Skeletal muscle cell (primary cell): Measurements from ENCODE around the gene HOGA1.
"Not testable (repeated sequence)": the region's sequence is repeated elsewhere in the genome, so short reads cannot be mapped to it uniquely, and the experiment has no call there.

ENCODE experiments used
- DNase-seq: peaks from one replicate; pipeline ENCODE4 v3.0.0-alpha.2; 2010; ENCODE audit warnings: low read depth
- H3K4me3 ChIP-seq: 2 replicates; pipeline ENCODE4 v1.5.1; 2011; ENCODE audit warnings: low read depth, mild to moderate bottlenecking, control low read depth, low read length, moderate library complexity

Gene HOGA1

DNA sequence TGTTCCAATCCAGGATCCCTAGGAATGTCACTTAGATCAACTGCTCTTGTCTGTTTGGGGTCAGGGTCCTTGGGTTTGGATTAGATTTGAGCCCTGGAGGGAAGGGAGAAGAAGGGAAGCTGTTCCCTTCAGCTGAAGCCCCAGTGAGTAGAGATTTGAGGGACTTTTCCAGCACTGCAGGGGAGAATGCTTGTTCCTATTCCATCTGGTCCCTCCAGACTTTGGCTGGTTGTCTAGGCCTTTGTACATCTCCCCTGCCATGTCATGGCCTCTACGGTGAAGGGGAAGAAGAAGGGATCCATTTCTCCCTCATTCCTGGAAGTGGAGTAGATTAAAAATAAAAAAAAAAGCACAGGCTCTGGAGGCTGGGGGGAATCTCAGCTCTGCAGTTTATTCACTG, 16.4 kb downstream of the HOGA1 start:
- H3K4me3 ChIP-seq: no peak overlapping the region
- no peak for DNase-seq

DNA sequence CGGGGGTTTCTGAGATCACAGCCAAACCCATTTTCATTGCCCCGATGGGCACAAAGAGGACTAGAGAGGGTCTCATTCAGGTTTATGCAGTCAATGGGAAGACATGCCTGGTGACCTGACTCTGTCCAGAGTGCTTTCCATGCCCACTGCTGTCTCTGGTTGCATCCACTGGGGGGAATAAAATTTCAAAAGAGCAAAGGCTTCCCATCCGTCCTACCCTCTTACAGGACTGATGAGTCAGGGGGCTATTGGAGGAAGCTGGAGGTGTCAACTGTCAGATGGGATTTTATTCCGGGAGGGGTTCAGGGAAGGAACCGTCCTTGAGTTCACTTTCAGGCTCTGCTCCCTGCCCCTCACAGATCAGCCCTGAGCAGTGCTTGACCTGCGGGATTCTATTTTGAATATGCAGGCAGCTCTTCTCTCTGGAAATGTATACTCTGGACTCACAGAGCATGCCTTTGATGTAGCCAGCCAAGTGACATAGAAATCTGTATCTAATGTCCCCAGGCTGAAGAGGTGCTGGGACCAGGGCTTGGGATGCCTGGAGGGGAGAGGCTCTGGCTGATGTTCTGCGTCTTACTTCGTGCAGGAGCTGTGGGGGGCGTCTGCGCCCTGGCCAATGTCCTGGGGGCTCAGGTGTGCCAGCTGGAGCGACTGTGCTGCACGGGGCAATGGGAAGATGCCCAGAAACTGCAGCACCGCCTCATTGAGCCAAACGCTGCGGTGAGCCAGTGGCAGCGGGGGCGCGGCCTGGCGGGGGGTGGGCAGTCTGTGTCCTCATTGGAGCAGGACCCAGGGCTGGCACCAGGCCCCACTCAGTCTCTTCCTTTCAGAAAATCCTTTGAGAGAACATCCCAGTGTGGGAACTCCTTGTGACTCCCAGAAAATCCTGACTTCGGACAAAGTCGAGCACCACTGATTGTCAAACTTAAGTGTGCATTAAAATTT, 17.4 kb downstream of the HOGA1 start:
- no peak overlapping the region for H3K4me3 ChIP-seq
- no peak for DNase-seq

DNA sequence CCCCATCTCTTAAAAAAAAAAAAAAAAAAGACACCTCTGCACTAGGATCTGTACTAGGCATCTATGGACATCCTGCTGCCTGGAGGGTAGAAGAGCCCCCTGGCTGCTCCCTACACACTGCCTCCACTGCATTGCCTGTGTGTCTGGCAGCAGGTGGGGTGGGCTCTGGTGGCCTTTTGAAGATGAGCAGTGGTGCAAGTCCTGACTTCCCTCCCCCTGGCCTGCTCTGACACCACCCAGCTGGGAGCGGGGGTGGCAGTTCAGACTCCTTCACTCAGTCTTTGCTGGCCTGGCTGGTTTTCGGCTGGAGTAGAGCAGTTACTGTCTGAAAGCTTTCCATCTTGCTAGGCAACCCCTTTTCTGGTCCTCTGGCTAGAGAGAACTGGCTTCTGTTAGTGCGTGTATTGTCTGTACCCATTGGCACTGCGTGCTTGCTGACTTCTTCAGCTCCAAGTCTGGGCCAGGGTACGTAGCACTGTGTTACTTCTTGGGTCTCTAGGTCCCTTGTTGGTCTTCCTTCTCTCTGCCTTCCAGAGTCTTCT, 23.0 kb downstream of the HOGA1 start:
- no peak overlapping the region for H3K4me3 ChIP-seq
- DNase-seq: no peak

DNA sequence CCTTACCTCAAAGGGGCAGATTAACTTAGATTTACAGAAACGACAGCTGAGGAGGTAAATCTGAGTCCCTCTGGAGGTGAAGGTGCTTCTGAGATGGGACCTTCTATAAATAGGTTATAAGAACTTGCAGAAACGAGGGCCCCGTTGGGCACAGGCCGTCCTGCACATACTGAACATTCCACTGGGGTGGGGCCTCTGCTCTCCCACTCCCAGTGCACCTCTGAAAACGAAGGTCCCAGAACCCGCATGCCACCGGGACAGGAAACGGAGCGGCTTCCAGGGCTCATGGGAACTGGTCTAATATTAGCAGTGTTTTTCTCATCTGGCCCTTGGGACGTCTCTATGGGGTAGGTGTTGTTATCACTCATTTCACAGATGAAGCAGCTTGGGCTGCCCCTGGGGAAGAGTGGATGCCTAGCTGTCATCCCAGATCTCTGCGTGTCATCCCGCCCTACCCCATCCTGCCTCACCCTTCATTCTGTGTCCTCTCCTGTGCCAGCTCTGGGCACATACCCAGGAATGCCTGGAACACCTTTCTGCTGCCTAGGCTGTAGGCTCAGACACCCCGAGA, 24.9 kb downstream of the HOGA1 start:
- no peak overlapping the region for H3K4me3 ChIP-seq

DNA sequence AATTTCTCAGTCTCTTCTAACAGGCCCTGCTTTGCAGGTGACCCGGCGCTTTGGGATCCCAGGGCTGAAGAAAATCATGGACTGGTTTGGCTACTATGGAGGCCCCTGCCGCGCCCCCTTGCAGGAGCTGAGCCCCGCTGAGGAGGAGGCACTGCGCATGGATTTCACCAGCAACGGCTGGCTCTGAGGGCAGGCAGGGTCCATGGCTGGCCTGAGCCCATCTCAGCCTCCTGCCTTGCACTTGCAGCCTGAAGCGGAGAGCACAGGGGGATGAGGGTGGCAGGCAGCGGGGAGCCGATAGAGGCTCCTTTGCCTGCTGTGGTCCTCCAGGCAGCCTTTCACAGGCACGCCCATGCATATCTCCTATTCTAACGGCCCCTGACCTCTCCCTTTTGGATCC, 27.3 kb downstream of the HOGA1 start:
- no peak overlapping the region for H3K4me3 ChIP-seq
- no peak for DNase-seq

More for the DNA sequence above, 24.9 kb downstream of the HOGA1 start:
- DNase-seq: no peak

DNA sequence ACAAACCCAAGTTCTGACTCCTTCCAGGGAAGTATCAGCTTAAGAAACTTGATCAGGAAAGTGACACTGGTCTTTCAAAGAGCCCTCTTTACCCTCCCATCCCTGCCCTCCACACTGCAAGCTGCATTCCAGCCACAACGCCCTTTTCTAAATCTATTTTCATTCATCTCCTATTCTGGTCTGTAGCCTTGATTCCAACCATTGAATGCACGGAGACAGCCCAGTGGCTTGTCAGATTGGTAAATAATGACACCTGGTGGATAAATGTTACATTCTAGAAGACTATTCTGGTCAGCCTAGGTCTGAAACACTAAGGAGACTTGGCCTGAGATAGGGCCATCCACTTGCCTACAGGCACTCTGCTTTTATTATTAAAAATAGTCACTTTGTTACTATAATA, 28.2 kb downstream of the HOGA1 start:
- H3K4me3 ChIP-seq: no peak overlapping the region
- no peak for DNase-seq

DNA sequence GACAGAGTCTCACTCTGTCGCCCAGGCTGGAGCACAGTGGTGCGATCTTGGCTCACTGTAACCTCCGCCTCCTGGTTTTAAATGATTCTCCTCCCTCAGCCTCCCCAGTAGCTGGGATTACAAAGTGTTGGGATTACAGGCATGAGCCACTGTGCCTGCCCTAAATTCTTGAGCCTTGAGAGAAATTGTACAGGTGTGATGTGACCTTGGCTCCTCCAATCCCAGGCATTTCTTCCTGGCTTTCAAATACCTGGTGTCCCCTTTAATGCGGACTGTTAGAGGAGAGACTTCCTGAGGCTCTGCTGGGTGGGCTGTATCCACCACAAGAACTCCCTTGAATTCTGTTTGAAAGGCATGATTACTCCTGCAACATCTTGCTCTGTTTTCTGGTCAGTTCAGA, 34.1 kb downstream of the HOGA1 start:
- DNase-seq: no peak
- H3K4me3 ChIP-seq: no peak overlapping the region

DNA sequence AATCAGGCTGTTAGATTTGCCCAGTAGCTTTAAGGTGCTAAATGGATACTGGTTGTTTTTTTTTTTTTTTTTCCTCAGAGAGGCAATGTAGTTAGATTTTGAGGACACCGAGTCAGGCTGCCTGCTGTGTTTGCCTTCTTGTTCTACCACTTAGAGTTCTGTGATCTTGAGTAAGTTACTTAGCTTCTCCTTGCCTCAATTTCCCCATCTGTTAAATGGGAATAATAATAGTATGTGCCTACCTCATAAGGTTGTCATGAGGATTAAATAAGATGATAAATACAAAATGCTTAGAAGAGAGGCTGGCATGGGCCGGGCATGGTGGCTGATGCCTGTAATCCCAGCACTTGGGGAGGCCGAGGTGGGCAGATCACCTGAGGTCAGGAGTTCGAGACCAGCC, 34.5 kb downstream of the HOGA1 start:
- no peak overlapping the region for H3K4me3 ChIP-seq
- DNase-seq: no peak

DNA sequence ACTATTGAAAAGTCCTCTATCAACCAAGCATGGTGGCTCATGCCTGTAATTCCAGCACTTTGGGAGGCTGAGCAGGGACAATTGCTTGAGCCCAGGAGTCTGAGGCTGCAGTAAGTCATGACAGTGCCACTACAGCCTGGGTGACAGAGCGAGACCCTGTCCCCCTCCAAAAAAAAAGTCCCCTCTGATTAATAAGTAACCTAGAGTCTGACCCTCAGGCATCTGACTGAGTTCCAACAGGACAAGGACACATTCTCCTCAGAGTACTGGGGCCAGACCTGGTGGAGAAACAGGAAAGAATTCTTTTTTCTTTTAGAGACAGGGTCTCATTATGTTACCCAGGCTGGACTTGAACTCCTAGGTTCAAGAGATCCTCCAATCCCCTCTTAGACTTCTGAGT, 39.1 kb downstream of the HOGA1 start:
- no peak overlapping the region for H3K4me3 ChIP-seq
- no peak for DNase-seq

DNA sequence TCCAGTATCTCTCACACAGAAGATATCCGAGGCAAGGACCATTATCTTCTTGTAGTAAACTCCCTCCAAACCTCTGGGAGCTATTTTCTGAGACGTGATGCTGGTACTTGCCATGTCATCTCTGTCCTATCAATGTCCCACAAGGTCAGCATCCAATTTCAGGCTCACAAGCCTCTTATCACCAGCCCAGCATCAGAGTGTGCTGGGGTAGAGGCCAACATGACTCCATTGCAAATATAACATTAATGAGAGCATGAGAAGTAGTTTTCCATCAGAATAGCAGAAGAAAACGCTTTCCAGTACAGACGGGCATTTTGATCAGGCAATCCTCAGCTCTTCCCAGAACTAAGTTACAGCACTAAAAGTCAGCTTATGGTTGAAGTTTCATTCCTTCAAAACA, 43.5 kb downstream of the HOGA1 start:
- DNase-seq: no peak
- no peak overlapping the region for H3K4me3 ChIP-seq

DNA sequence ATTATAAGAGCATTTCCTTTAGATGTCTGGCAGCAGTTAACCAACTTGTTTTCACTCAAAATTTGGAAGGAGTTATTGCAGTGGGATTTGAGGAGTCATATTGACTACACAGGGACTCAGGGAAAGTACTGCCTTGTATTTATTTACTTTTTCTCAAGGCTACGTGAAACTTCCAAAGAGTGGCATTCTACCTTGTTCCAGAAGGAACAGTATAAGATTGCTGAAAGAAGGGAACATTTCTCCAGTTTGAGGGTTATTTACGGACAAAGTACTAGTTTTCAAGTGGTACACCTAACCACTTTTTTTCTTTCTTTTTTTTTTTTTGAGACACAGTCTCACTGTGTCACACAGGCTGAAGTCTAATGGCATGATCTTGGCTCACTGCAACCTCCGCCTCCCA, 44.0 kb downstream of the HOGA1 start:
- H3K4me3 ChIP-seq: no peak overlapping the region
- no peak for DNase-seq

DNA sequence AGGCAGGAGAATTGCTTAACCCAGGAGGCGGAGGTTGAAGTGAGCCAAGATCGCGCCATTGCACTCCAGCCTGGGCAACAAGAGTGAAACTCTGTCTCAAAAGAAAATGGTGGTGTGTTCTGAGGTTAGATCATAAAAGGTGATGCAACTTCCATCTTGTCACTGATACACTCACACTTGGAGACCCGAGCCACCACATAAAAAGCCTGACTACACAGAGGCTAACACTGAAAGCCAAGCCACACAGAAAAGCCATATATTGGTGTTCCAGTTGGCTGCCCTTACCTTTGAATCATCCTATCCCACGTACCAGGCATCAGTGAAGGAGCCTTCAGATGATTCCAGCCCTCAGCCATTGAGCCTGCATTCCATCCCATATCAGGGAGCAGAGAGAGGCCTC, 45.1 kb downstream of the HOGA1 start:
- no peak overlapping the region for H3K4me3 ChIP-seq
- DNase-seq: no peak

DNA sequence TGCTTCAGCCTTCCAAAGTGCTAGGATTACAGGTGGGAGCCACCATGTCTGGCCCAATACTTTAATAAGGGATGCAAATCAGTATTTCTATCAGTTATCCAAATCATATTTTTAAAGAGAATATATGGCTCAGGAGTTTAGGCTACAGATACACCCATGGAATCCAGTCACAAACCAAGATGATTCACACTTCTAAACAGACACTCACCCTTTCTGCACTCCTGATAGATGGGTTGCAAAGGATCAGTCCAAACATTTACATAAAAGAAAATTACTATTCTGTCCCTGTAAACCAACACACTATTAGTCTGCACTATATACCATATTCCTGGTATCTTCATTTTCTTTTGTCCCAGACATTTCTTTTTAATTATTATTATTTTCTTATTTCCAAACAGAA, 46.9 kb downstream of the HOGA1 start:
- DNase-seq: no peak

DNA sequence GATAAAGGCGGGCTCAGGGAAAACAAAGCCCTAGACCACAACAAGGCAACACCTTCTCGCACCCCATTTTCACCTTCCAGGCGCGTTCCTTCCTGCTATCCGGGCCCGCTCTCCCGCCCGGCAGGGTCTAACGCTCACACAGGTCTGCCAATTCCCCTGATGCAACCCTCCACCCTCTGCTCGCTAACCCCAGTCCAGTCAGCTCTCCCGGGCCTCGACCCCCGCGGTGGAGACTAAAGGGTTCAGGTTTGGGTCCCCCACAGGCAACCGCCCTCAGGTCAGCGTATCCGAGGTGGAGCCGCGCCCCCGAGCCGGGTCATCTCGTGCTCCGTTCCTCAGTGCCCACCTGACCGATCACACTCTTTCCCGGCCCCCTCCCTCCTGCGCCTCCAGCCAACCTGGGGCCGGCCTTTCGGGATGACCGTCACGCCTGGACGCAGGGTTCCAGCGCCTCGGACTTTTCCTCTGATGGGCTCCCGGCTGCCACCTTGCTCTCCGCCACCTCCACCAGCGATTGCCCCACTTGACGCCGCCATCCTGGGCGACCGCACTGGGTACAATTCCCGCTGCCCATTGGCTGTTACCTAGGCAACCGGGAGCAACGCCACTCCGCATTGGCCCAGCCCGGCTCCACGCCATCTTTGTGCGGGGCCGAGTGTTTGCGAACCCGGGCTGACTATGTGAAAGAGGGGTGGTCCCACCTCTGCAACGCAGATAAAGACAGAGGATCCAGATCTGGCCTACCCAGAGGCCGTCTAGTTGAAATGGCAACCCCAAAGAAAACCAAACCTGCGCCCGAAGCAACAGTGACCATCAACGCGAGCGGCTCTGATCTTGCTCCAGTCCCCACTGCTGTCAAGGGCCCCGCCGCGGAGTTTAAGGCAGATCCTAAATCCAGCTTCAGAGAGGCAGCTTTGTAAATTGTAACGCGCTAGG, 49.0 kb downstream of the HOGA1 start, which contains the start of gene MORN4:
TSS of gene MORN4 (minus strand) at position 552 of the 936 bp plus-strand sequence. CDS start 13,847 bp downstream, outside the sequence.
- DNase-seq: peak; percentile 57
- peak within 1 kb of the TSS; percentile 90 for H3K4me3 ChIP-seq

More for the DNA sequence above, 46.9 kb downstream of the HOGA1 start:
- H3K4me3 ChIP-seq: no peak overlapping the region

DNA sequence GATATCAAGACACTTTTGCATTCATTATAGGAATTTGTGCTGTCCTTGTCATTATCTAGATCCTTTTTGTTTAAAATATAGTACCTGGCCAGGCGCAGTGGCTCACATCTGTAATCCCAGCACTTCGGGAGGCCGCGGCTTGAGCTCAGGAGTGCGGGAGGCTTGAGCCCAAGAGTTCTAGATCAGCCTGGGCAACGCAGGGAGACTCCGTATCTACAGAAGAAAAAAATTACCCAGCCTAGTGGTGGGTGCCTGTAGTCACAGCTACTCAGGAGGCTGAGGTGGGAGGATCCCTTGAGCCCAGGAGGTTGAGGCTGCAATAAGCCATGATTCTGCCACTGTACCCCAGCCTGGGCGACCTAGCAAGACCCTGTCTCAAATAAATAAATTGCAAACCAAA, 49.7 kb downstream of the HOGA1 start:
- H3K4me3 ChIP-seq: peak overlapping the region; percentile 90
- DNase-seq: no peak

DNA sequence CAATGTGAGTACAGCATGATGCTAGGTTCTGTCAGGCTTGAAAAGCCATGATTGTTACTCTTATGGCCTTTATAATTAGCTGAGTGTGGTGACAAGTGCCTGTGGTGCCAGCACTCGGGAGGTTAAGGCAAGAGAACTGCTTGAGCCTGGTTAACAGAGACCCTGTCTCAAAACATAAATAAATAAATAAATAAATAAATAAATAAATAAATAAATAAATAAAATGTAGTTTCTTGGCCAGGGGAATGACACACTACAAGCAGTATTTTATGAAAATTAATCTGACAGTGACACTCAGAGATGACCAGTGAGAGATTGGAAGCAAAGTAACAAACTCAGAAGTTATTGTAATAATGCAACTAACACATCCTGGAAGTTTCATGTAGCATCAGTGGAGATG, 51.4 kb downstream of the HOGA1 start:
- no peak for DNase-seq
- no peak overlapping the region for H3K4me3 ChIP-seq

DNA sequence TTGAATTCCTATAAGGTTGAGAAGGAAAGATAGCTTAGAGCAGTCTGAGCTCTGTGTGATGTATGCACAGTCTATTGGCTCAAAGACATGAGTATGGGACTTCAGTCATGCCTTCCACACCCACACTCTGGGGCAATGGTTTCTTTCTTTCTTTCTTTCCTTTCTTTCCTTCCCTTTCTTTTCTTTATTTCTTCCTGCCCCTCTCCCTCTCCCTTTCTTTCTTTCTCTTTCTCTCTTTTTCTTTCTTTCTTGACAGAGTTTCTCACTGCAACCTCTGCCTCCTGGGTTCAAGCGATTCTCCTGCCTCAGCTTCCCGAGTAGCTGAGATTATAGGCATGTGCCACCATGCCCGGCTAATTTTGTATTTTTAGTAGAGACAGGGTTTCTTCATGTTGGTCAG, 54.9 kb downstream of the HOGA1 start:
- not testable (repeated sequence) for DNase-seq, H3K4me3 ChIP-seq

DNA sequence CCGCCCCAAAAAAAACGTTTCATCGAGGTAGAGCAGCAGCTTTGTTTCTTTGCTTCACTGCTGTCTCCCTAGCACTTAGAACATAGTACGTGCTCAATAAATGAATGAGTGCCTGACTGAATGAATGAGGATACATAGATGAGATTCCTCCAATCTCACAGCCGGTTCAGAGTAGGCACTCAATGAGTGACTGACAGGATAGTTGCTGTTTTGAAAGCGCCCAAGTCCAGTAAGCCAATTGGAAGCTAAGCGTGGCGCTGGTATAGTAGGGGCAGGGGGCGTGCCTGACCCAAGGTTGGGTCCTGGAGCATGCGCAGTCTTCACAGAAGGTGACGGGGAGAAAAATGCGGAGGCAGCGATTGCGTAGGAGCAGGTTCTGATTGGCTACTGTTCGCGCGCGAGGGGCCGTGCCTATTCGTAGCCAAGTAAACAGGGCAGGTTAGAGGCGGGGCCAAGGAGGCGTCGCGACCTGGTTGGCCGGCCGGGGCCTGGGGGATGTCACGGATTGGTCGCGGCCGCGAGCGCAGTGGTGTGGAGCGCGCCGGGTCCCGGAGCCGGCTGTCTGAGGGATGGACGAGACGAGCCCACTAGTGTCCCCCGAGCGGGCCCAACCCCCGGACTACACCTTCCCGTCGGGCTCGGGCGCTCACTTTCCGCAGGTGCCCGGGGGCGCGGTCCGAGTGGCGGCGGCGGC, 56.1 kb downstream of the HOGA1 start, which contains the start of gene PI4K2A:
TSS of gene PI4K2A (plus strand) at position 498 of the 694 bp plus-strand sequence. CDS start at position 570, 72 bp downstream.
- DNase-seq: peak; percentile 97
- H3K4me3 ChIP-seq: peak within 1 kb of the TSS; percentile 84
